Keratinocyte (primary cell): Measurements from ENCODE around the gene SLC41A1. TPM values are rescaled to one million over a fixed set of nuclear protein-coding genes. Genes with fewer than 3 reads are reported as not detected.
A peak's percentile ranks its signal among the peaks of the same experiment; 100 is the strongest.

Experiments used
- DNase-seq: peaks from one replicate; pipeline ENCODE4 v3.0.0-alpha.2; 2011; ENCODE audit warnings: low read depth, missing footprints, low spot score
- FAIRE-seq: peaks from 2 replicates; lab custom pipeline; 2011; peaks lifted over from hg19 to GRCh38; lab: Jason Lieb, UNC
- H2AFZ ChIP-seq: 2 replicates; pipeline ENCODE4 v1.6.0; 2012; ENCODE audit warnings: low read length, control low read depth, inconsistent platforms; ENCODE audit not compliant: control insufficient read depth
- H3K27ac ChIP-seq: 2 replicates; pipeline ENCODE4 v1.5.1; 2011; ENCODE audit warnings: low read length; ENCODE audit not compliant: control insufficient read depth, insufficient read depth
- H3K27me3 ChIP-seq: 3 replicates; pipeline ENCODE4 v1.6.0; 2011; ENCODE audit warnings: low read length; ENCODE audit not compliant: control insufficient read depth, insufficient read depth; ENCODE audit errors: extremely low read depth
- H3K36me3 ChIP-seq, 2 experiments: 2 replicates in 1 of 2; 3 replicates in 1 of 2; pipeline ENCODE4 v1.5.1; 2011; ENCODE audit warnings: low read length in 2 of 2, mild to moderate bottlenecking in 1 of 2; ENCODE audit not compliant: control insufficient read depth in 2 of 2, insufficient read depth in 2 of 2; ENCODE audit errors: extremely low read depth in 1 of 2
- H3K4me1 ChIP-seq: 3 replicates; pipeline ENCODE4 v1.5.1; 2011; ENCODE audit warnings: low read length; ENCODE audit not compliant: control insufficient read depth, insufficient read depth; ENCODE audit errors: extremely low read depth
- H3K4me2 ChIP-seq: 3 replicates; pipeline ENCODE4 v1.6.0; 2011; ENCODE audit warnings: low read depth, low read length; ENCODE audit not compliant: control insufficient read depth, insufficient read depth; ENCODE audit errors: extremely low read depth
- H3K4me3 ChIP-seq, 3 experiments: fragments of 200-600 bp in 1 of 3; sonication (generic) in 1 of 3; 2 replicates in 2 of 3; 3 replicates in 1 of 3; pipeline ENCODE4 v1.5.1; 2011 to 2016; ENCODE audit warnings: low read length in 3 of 3, mild to moderate bottlenecking in 3 of 3, control low read depth in 2 of 3, inconsistent platforms in 1 of 3, low read depth in 1 of 3, mixed read lengths in 1 of 3, mixed run types in 1 of 3, moderate library complexity in 1 of 3; ENCODE audit not compliant: control insufficient read depth in 2 of 3, insufficient read depth in 2 of 3; ENCODE audit errors: extremely low read depth in 1 of 3
- H3K79me2 ChIP-seq: 2 replicates; pipeline ENCODE4 v1.6.0; 2012; ENCODE audit warnings: low read length; ENCODE audit not compliant: control insufficient read depth, insufficient read depth
- H3K9ac ChIP-seq: 3 replicates; pipeline ENCODE4 v1.6.0; 2011; ENCODE audit warnings: low read length; ENCODE audit not compliant: control insufficient read depth, insufficient read depth; ENCODE audit errors: extremely low read depth
- H3K9me1 ChIP-seq: 3 replicates; pipeline ENCODE4 v1.6.0; 2011; ENCODE audit warnings: low read length; ENCODE audit not compliant: control insufficient read depth, insufficient read depth; ENCODE audit errors: extremely low read depth
- H3K9me3 ChIP-seq: 2 replicates; pipeline ENCODE4 v1.5.1; 2012; ENCODE audit warnings: low read depth, low read length; ENCODE audit not compliant: control insufficient read depth
- H4K20me1 ChIP-seq: 3 replicates; pipeline ENCODE4 v1.6.0; 2011; ENCODE audit warnings: low read length; ENCODE audit not compliant: control insufficient read depth, insufficient read depth; ENCODE audit errors: extremely low read depth
- EZH2 ChIP-seq: IDR thresholded peaks from one replicate; pipeline ENCODE4 v1.6.1; 2012; ENCODE audit warnings: inconsistent platforms, mild to moderate bottlenecking, low read length, moderate library complexity
- dilution Hi-C: fragments of 300-500 bp; cut with MboI; formaldehyde crosslinking; loops from one replicate; pipeline ENCODE4 v1.7.0; 2020; ENCODE audit warnings: low sequenced_read_pairs; ENCODE audit not compliant: extremely low pct_ligation_motif_present
- polyA plus RNA-seq, 5 experiments: library from polyadenylated mRNA; depleted of rRNA in 3 of 5; stranded (reverse) in 3 of 5; stranded (forward) in 1 of 5; unstranded in 1 of 5; fragments of >200 nt; gene quantifications; 1 replicate in 1 of 5; 2 replicates in 3 of 5; 3 replicates in 1 of 5; pipeline versions ENCODE4 v1.2.1 to v1.2.3, GENCODE V29; 2011 to 2012; ENCODE audit warnings: missing spikeins in 2 of 5, low read depth in 1 of 5, low replicate concordance in 1 of 5
- TF ChIP-seq, protein P1 (sequence below), 3 experiments: IDR thresholded peaks in 1 of 3; conservative IDR thresholded peaks in 1 of 3; optimal IDR thresholded peaks in 1 of 3; 2 replicates in 2 of 3; 3 replicates in 1 of 3; pipeline versions ENCODE3 to v1.5.1; 2011; ENCODE audit warnings: low read length in 3 of 3, mild to moderate bottlenecking in 3 of 3, moderate library complexity in 2 of 3, control low read depth in 1 of 3, inconsistent platforms in 1 of 3; ENCODE audit not compliant: insufficient read depth in 2 of 3; ENCODE audit errors: extremely low read depth in 1 of 3

Gene SLC41A1
- polyA plus RNA-seq, 1 donor (not counting 4 experiments of a cell fraction or from before 2014, with no cell fraction given): 21.7 TPM

GRCh38 chr1:205748403-205749233 is 64.4 kb downstream of the SLC41A1 start:
- Histone ChIP-seq H3K9ac (peak overlapping the region; percentile 97), H3K4me1 (peaks cover 20% of the 10 kb centered on the region), H3K4me3 (peak overlapping the region; percentile 64 to 100 (median 99)), H2AFZ (peak overlapping the region; percentile 82), H3K79me2 (peaks cover 56% of the 10 kb centered on the region), H3K27me3 (no peaks in the 10 kb centered on the region), H3K9me3 (no peaks in the 10 kb centered on the region), H3K36me3 (peaks cover 0 to 7% of the 10 kb centered on the region in 2 experiments), H3K9me1 (no peaks in the 10 kb centered on the region), H3K27ac (peak overlapping the region; percentile 96), H3K4me2 (peak overlapping the region; percentile 100), H4K20me1 (peaks cover 14% of the 10 kb centered on the region)
- DNase-seq: no peak
- no peak for TF ChIP-seq EZH2
- TF ChIP-seq, protein P1, sequence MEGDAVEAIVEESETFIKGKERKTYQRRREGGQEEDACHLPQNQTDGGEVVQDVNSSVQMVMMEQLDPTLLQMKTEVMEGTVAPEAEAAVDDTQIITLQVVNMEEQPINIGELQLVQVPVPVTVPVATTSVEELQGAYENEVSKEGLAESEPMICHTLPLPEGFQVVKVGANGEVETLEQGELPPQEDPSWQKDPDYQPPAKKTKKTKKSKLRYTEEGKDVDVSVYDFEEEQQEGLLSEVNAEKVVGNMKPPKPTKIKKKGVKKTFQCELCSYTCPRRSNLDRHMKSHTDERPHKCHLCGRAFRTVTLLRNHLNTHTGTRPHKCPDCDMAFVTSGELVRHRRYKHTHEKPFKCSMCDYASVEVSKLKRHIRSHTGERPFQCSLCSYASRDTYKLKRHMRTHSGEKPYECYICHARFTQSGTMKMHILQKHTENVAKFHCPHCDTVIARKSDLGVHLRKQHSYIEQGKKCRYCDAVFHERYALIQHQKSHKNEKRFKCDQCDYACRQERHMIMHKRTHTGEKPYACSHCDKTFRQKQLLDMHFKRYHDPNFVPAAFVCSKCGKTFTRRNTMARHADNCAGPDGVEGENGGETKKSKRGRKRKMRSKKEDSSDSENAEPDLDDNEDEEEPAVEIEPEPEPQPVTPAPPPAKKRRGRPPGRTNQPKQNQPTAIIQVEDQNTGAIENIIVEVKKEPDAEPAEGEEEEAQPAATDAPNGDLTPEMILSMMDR (optimal IDR thresholded peaks at IDR 0.05 in 1 of 3, IDR thresholded peaks at IDR 0.05 in 1 of 3, conservative IDR thresholded peaks at IDR 0.05 in 1 of 3; ENCODE audit: extremely low read depth in 1 of 3, insufficient read depth in 2 of 3, low read length in 3 of 3): no peak
- dilution Hi-C loops: no loop called here
- peak; percentile 9 for FAIRE-seq

DNA sequence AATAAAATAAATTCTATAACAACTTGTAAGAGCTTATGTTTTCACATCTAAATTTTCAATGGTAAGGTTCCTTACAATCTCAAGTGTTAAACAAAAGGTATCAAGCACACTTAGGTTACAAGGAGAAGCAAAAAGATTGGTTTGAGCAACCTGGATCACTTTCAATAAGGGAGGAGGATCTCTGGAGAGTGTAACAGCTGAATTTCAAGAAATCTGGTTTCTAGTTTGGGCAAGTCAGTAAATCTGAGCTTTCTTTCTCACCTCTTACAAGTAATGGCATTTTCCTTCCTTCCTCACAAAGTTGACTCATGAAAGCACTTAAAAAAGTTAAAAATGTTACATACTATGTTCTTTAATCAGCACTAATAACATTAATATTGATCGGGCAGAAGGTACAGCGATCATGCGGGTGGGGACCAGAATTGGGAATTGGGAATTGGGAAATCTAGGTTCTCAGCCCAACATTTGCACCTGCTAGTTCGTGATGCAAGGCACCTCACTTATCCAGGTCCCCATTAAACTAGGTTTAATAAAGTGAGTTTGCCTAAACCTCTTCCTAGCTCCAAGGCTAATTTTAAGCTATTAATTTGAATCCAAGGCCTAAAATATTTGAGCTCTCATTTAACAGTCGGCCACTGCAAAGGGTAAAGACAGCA is 66.1 kb downstream of the SLC41A1 start:
- Histone ChIP-seq H3K4me1 (peaks cover 20% of the 10 kb centered on the region), H2AFZ (no peak overlapping the region), H3K4me2 (peak overlapping the region; percentile 100), H3K27me3 (no peaks in the 10 kb centered on the region), H3K9me1 (no peaks in the 10 kb centered on the region), H4K20me1 (peaks cover 14% of the 10 kb centered on the region), H3K9ac (no peak overlapping the region), H3K4me3 (peak overlapping the region in 2 of 3 experiments; percentile 55 to 100), H3K27ac (peak overlapping the region; percentile 1), H3K9me3 (no peaks in the 10 kb centered on the region), H3K79me2 (peaks cover 71% of the 10 kb centered on the region), H3K36me3 (peaks cover 0 to 7% of the 10 kb centered on the region in 2 experiments)
- FAIRE-seq (no peak), DNase-seq (no peak)
- dilution Hi-C loops: no loop called here
- TF ChIP-seq, protein P1 (optimal IDR thresholded peaks at IDR 0.05 in 1 of 3, IDR thresholded peaks at IDR 0.05 in 1 of 3, conservative IDR thresholded peaks at IDR 0.05 in 1 of 3; ENCODE audit: extremely low read depth in 1 of 3, insufficient read depth in 2 of 3, low read length in 3 of 3): no peak
